Bronchial epithelial cell (primary cell): ENCODE data around the gene NR3C1. TPM values are rescaled to one million over a fixed set of nuclear protein-coding genes. Genes with fewer than 3 reads are reported as not detected.

ENCODE experiments used
- DNase-seq: peaks from one replicate; pipeline ENCODE4 v3.0.0-alpha.2; 2010; ENCODE audit warnings: low read depth
- FAIRE-seq: peaks from 2 replicates; lab custom pipeline; 2011; peaks lifted over from hg19 to GRCh38; lab: Jason Lieb, UNC
- H3K27me3 ChIP-seq: 2 replicates; pipeline ENCODE4 v1.5.1; 2011; ENCODE audit warnings: low read length; ENCODE audit not compliant: control insufficient read depth, insufficient read depth
- H3K36me3 ChIP-seq: 2 replicates; pipeline ENCODE4 v1.5.1; 2011; ENCODE audit warnings: low read length; ENCODE audit not compliant: control insufficient read depth, insufficient read depth
- H3K4me3 ChIP-seq: 2 replicates; pipeline ENCODE4 v1.5.1; 2011; ENCODE audit warnings: mild to moderate bottlenecking, low read depth, low read length, control low read depth
- CTCF ChIP-seq: IDR thresholded peaks from 2 replicates; pipeline ENCODE4 v1.5.1; 2011; ENCODE audit warnings: mild to moderate bottlenecking, moderate library complexity, low read length, control low read depth, inconsistent platforms; ENCODE audit not compliant: insufficient read depth, severe bottlenecking
- total RNA-seq: library from RNA; depleted of rRNA; stranded (reverse); fragments of >200 nt; gene quantifications from 2 replicates; pipeline ENCODE4 v1.2.1, GENCODE V29; 2014

The NR3C1 gene
- total RNA-seq, 1 donor from 2014 or later = 41.9 TPM

- no peak for FAIRE-seq
- peak; percentile 37 for DNase-seq
- no peaks in the 10 kb centered on the region for H3K36me3 ChIP-seq
- peak overlapping the region; percentile 63 for H3K4me3 ChIP-seq
- no peaks in the 10 kb centered on the region for H3K27me3 ChIP-seq
- no peak for TF ChIP-seq CTCF
Observed at GRCh38 chr5:143398451-143399237, 4.8 kb downstream of the NR3C1 start.

- Histone ChIP-seq H3K4me3 (peak overlapping the region; percentile 12), H3K36me3 (no peaks in the 10 kb centered on the region), H3K27me3 (no peaks in the 10 kb centered on the region)
- DNase-seq = no peak
- TF ChIP-seq CTCF = no peak
- no peak for FAIRE-seq
Observed at GRCh38 chr5:143398053-143398355, 5.5 kb downstream of the NR3C1 start.

DNA sequence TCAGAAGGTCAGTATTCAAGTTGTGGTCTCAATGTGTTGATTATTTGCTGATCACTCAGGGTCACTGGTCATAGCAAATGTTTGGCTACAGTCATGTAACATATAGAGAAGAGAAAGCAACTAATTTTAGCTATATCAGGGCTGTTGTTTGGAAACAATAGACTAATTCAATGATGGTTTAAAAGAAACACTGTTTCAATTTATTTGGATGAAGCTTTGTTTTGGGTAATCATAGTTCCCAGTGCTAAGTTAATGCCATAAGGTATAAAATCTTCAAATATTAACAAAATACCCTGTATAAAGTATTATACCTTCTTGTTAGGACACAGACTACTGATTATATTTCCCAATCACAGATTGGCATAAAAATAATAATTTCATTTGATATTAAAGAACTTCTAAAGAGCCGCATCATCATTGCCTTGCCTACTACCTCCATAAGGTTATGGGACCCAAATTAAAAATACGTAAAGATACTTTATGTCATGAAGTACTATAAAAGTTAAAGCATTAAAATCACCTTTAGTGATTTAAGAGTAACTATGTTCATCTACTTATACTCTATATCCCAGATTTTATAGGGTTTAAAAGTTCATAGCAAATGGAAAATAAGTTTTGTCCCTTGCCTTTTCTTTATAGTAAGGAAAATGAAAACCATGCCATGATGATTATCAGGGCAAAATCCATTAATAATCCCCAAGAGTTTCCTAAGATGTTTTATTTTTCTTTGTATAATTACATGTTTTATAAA lies 6.0 kb downstream of the NR3C1 start:
- Histone ChIP-seq H3K27me3 (no peaks in the 10 kb centered on the region), H3K4me3 (peak overlapping the region; percentile 12), H3K36me3 (no peaks in the 10 kb centered on the region)
- no peak for TF ChIP-seq CTCF
- DNase-seq = peak; percentile 15
- no peak for FAIRE-seq

DNA sequence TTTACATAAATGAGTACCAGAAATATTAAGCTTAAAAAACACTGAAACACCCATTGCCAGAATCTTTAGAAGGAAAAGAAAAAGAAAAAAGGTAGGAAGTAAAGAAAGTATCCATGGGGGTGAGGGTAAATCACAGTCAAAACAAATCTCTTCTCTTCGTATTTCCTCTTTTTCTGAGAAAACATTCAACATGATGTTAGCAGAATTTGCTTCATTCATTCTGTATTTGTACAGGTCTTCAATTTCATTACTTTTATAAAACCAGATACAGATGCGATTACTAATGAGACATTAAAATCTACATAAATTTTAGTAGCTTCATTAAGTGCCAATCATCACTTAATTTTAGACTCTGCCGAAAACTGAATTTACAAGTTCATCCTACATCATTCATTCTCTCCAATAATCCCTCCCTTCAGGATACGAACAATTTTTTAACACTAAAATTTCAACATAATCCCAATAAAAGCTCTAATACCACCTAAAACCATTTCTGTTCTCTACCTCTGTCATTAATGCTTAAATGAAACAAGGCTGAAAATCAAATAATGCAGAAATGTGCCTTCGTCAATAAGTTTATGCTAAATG lies 7.0 kb downstream of the NR3C1 start:
- FAIRE-seq (no peak), DNase-seq (peak; percentile 10)

More for the DNA sequence above, 7.0 kb downstream of the NR3C1 start:
- no peak for TF ChIP-seq CTCF
- no peaks in the 10 kb centered on the region for H3K36me3 ChIP-seq
- H3K27me3 ChIP-seq = no peaks in the 10 kb centered on the region
- H3K4me3 ChIP-seq = peak overlapping the region; percentile 12
